Adrenal gland (tissue), 5 donors: ENCODE results near the gene BDNF.

ENCODE experiments used
- CTCF ChIP-seq, 6 experiments: fragments of 450-650 bp in 4 of 6; fragments of 200-600 bp in 2 of 6; sonication (generic) in 1 of 6; IDR thresholded peaks; 1 replicate in 5 of 6; 2 replicates in 1 of 6; pipeline versions ENCODE4 v1.5.1 to v1.8.0; 2016 to 2021; ENCODE audit warnings: antibody characterized with exemption in 6 of 6, mild to moderate bottlenecking in 2 of 6, moderate library complexity in 1 of 6
- POLR2A ChIP-seq, 2 donors: fragments of 450-650 bp; IDR thresholded peaks; one replicate each; pipeline ENCODE4 v1.6.1; 2017; ENCODE audit warnings: antibody characterized with exemption in 2 of 2, mild to moderate bottlenecking in 2 of 2, moderate library complexity in 1 of 2
- donor health status: DM: no; HTN: no; CAD: no.

DNA sequence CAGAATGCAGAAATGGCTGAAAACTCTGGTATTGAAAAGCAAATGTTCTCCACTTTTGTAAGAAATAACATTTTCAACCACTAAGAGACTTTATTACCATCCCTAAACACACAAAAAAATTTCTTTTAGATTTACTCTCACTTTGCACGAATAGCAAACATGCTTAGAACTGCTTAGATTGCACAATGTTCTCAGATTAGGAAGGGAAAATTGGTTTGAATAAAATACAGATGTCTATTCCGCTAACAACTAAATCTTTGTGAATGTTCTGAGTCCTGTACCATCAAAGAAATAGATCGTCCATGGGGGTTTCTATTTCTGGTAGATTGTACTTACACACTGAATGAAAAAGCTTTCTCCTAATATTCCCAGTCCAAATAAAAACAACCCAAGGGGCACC lies 40.1 kb downstream of the BDNF start:
- TF ChIP-seq POLR2A (IDR thresholded peaks at IDR 0.05) (no peak), CTCF (IDR thresholded peaks at IDR 0.05) (no peak)
